AG09319 (cell line): ENCODE data around the gene TAF11L13.
"Not testable (repeated sequence)": the region's sequence is repeated elsewhere in the genome, so short reads cannot be mapped to it uniquely, and the experiment has no call there.

Experiments used
- DNase-seq: peaks from one replicate; pipeline ENCODE4 v3.0.0-alpha.2; 2010; ENCODE audit warnings: low read depth; ENCODE audit errors: extremely low read depth
- TF ChIP-seq, protein P1 (sequence below): IDR thresholded peaks from 2 replicates; pipeline ENCODE4 v1.5.1; 2011; ENCODE audit warnings: low read depth, mild to moderate bottlenecking, inconsistent platforms, low read length, moderate library complexity

Gene TAF11L13

DNA sequence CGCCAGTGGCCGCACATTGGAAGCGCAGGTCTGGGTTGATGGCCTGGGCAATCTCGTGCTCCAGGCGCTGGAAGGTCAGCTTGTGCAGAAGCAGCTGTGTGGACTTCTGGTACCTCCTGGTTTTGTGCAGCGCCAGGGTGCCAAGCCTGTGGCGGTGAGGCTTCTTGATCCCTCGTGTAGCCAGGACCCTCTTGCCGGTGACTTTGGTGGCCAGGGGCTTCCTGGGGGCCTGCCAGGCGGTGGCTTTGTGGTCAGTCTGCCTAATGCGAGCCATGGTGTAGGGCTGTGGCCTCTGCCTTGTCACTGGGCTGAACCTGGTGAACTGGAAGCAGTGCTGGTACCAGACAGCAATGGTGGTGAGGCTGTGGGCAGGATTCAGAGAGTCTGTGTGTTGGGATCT lies 6.2 kb upstream of the TAF11L13 start:
- TF ChIP-seq, protein P1, sequence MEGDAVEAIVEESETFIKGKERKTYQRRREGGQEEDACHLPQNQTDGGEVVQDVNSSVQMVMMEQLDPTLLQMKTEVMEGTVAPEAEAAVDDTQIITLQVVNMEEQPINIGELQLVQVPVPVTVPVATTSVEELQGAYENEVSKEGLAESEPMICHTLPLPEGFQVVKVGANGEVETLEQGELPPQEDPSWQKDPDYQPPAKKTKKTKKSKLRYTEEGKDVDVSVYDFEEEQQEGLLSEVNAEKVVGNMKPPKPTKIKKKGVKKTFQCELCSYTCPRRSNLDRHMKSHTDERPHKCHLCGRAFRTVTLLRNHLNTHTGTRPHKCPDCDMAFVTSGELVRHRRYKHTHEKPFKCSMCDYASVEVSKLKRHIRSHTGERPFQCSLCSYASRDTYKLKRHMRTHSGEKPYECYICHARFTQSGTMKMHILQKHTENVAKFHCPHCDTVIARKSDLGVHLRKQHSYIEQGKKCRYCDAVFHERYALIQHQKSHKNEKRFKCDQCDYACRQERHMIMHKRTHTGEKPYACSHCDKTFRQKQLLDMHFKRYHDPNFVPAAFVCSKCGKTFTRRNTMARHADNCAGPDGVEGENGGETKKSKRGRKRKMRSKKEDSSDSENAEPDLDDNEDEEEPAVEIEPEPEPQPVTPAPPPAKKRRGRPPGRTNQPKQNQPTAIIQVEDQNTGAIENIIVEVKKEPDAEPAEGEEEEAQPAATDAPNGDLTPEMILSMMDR: no peak
- DNase-seq: no peak

DNA sequence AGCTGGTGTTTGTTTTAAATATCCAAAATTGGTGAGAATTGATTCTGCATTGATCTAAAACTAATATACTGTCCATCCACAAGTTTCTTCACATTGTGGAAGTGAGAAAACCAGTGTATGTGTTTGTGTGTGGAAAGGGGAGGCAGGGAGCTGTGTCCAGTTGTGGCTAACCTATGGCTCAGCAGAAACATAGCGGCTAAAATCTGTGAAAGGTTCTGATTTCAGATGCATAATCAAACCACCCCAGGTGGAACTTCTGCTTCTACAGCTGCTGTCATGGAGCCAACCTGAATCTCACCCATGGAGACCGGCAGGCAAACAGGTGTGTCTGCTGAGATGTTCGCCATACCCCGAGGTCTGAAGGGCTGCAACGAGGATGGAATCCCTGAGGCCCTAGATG lies 2.3 kb downstream of the TAF11L13 start, which contains the start of gene TAF11L14:
TAF11L14 (plus strand) TSS at position 301 of the 400 bp plus-strand sequence.
- TF ChIP-seq, protein P1: no peak
- no peak for DNase-seq

DNA sequence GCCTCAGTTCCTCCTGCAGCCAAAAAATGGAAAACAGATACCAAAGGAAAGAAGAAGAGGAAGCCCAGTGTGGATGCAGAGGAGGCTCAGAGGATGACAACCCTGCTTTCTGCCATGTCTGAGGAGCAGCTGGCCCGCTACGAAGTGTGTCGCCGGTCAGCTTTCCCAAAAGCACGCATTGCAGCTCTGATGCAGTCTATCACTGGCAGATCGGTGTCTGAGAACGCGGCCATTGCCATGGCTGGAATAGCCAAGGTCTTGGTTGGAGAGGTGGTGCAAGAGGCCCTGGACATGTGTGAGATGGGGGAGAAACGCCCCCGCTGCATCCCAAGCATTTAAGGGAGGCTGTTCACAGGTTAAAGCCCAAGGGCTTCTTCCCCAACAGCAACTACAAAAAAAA lies 17.3 kb downstream of the TAF11L13 start:
- DNase-seq: not testable (repeated sequence)

DNA sequence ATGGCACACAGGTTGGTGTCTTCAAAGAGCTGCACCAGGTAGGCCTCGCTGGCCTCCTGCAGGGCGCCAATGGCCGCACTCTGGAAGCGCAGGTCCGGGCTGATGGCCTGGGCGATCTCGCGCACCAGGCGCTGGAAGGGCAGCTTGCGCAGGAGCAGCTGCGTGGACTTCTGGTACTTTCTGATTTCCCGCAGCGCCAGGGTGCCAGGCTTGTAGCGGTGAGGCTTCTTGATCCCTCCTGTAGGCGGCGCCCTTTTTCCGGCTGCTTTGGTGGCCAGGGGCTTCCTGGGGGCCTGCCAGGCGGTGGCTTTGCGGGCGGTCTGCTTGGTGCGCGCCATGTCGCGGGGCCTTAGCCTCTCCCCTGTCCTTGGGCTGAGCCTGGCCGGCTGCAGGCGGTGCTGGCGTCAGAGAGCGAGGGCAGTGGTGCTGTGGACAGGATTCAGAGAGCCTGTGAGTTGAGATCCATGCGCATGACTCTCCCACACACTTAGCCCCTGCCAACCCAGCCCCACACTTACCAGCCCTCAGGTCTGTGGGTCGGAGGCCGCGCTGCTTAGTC lies 23.4 kb downstream of the TAF11L13 start:
- DNase-seq: not testable (repeated sequence)

DNA sequence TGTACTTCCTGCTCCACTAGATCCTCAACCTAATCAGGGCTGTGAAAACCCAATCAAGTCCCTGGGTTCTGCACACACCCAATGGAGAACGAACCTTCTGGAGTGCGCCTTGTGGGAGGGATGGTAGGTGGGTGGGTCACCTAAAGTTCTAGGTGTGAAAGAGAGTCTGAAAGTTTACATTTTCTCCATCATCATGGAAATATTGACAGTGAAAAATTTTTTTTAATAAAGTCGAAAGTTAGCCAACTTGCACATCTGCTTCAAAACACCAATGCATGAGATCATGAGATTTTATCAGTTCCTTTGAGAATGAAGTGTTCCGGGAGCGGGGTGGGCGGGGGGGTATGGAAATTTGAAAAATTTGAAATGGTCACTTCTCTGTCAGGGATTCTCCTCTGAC lies 24.0 kb downstream of the TAF11L13 start:
- TF ChIP-seq, protein P1: no peak
- no peak for DNase-seq

DNA sequence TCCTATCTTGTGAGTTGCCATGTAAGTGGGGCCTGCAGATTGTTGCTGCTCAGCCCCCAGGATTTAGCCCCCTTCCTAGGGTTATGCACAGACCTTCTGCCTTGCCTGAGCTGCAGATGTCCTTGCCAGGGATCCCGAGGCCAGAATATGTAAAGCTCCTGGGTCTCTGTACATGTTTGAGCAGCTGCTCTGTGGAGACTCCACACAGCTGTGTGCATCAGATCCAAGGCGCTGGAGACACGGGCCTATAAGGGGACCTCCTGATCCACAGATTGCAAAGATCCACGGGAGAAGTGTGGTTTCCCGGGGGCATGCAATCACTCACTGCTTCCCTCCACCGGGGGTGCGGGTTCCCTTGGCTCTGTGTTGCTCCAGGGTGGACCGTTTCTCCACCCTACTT lies 31.3 kb downstream of the TAF11L13 start:
- no peak for DNase-seq
- TF ChIP-seq, protein P1: no peak

DNA sequence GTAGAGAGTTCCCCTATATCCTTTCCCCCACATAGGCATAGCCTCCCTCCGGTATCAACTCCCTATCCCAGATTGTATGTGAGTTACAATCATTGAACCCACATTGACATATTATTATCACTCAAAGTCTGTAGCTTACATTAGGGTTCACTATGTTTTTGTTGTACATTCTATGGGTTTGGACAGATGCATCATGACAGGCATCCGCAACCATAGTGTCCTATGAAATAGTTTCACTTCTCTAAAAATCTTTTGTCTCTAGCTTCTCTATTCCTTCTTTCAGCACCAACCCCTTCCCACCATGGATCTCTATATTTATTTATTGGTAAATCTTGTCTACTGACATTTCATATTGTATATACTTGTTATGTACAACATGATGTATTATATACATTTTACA lies 33.9 kb downstream of the TAF11L13 start:
- TF ChIP-seq, protein P1: no peak
- DNase-seq: no peak

DNA sequence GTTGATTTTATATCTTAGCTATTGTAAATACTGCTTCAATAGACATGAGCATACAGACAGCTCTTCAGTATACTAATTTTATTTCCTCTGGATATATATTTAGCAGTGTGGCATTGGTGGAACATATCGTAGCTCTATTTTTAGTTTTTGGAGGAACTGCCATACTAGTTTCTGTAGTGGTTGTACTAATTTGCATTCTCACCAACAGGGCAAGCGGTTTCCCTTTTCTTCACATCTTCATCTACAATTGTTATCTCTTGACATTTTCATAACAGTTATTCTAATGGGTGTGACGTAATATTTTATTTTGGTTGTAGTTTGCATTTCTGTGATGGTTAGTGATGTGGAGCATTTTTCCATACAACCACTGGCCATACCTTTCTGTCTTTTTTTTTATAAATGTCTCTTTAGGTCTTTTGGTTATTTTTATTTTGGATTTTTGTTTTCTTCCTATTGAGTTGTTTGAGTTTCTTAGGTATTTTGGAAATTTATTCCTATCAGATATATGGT lies 34.9 kb downstream of the TAF11L13 start:
- DNase-seq: no peak
- TF ChIP-seq, protein P1: no peak

DNA sequence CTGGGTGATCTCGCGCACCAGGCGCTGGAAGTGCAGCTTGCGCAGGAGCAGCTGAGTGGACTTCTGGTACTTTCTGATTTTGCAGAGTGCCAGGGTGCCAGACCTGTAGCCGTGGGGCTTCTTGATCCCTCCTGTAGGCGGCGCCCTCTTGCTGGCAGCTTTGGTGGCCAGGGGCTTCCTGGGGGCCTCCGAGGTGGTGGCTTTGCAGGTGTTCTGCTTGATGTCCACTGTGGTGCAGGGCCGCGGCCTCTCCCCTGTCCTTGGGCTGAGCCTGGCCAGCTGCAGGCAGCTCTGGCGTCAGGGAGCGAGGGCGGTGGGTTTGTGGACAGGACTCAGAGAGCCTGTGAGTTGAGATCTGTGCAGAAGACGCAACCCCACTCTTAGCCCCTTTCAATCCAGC lies 38.5 kb downstream of the TAF11L13 start:
- TF ChIP-seq, protein P1: no peak
- DNase-seq: no peak
